ENCODE data around the gene UNG.
"Not testable (repeated sequence)": the region's sequence is repeated elsewhere in the genome, so short reads cannot be mapped to it uniquely, and the experiment has no call there.

UNG gene

DNA sequence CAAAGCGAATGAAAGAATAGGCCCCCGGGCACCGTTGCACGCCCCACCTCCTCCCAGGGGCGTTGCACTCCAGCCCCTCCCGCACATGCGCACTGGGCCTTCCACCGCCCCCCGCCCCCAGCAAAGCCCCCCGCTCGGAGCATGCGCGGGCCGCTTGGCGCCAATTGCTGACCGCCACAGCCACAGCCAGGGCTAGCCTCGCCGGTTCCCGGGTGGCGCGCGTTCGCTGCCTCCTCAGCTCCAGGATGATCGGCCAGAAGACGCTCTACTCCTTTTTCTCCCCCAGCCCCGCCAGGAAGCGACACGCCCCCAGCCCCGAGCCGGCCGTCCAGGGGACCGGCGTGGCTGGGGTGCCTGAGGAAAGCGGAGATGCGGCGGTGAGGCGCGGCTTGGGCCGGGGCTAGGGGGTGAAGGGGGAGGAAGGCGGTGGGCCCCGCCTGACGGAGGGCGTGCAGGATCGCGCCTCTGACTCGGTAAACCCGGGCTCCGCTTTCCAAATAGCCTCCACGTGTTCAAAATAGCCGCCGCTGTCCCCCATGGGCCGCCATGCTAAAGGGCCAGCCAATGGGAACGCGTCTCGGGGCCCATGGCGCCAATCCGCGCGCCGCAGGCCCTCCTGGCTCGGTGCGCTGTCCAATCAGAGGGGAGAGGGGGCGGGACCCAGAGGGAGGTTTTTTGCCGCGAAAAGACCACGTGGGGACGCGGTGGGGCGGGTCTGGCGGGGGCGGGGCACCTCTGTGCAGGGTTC, at the start of gene UNG:
TSS of gene UNG (plus strand) at position 163 of the 748 bp plus-strand sequence. CDS start at position 246, 83 bp downstream.
- peak; percentile 95 for DNase-seq (ENCODE audit: low spot score)

DNA sequence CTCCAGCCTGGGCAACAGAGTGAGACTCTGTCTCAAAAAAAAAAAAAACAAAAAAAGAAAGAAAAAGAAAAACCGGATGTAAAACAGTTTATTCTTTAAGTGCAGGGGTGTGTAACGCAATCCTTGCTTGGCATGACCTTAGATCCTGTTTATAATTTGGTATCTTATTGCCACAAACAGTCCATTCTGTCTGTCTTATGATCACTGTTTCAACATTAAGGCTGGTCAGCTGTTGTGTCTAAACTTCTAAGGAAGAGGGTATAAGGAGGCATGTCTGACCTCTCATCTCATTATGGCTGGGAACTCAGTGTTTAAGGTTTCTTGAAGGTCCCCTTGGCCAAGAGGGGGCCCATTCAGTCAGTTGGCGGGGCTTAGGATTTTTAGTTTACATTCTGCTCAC, 48.7 kb upstream of the UNG start:
- not testable (repeated sequence) for DNase-seq (ENCODE audit: low spot score)

DNA sequence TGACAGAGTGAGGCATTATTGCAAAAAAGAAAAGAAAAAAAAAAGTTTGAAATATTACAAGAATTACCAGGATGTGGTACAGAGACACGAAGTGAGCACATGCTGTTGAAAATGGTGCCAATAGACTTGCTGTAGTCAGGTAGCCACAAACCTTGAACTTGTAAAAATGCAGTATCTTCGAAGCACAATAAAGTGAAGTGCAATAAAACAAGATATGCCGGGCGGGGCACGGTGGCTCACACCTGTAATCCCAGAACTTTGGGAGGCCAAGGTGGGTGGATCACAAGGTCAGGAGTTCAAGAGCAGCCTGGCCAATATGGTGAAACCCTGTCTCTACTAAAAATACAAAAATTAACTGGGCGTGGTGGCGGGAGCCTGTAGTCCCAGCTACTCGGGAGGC, 47.6 kb upstream of the UNG start:
- not testable (repeated sequence) for DNase-seq (ENCODE audit: low spot score)

DNA sequence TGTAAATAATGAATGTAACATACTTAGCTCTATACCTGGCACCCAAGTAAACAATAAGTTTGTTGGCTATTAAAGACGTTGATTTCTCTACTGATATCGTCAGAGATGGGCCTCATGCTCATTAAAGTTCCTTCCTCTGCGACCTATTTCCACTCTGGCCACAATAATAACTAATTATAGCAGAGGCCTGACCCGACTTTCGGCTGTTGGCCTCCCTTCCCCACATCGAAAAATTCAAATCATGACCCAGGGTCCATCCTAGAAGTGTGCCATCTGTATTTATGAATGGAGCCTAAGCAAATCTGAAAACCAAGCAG, 45.3 kb upstream of the UNG start:
- no peak for DNase-seq (ENCODE audit: low spot score)

DNA sequence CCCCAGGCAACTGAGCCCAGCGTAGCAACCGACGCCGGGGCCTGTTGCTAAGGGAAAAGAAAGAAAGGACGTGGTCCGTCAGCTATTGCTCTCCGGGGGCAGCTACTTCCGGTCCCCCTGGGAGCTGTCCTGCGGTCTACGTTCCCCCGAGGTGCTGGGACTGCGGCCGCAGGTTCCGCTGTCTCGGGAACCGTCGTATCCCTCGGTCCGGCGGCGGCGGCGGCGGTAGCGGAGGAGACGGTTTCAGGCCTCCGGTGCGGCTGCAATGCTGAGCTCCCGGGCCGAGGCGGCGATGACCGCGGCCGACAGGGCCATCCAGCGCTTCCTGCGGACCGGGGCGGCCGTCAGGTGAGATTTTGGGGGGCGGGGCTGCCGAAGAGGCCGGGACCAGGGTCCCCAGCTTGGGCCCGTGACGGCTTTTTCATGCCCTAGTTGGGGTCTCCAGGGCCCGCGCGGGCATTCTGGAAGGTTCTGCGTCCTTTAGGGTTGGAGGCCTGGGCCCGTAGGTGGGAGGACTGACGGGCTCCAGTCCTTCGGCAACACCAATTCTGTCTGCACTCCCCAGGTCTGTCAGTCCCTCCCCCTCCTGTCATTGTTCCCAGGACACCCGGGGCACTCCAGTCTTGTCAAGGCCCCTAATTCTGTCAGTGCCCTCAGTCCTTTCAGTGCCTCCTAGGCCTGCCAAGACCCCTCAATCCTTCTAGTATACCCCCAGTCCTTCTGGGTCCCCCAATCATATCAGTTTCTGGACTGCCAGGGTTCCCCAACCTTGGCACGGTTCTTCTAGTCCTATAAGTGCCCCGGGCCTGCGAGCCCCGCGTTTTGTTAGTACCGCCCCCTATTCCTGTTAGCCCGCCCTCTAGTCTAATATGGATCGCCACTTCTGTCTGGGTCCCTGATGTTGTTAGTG, 44.7 kb upstream of the UNG start, which contains the start of gene USP30:
TSS of gene USP30 (plus strand) at position 163 of the 910 bp plus-strand sequence. CDS start at position 266, 103 bp downstream.
- peak; percentile 86 for DNase-seq (ENCODE audit: low spot score)

DNA sequence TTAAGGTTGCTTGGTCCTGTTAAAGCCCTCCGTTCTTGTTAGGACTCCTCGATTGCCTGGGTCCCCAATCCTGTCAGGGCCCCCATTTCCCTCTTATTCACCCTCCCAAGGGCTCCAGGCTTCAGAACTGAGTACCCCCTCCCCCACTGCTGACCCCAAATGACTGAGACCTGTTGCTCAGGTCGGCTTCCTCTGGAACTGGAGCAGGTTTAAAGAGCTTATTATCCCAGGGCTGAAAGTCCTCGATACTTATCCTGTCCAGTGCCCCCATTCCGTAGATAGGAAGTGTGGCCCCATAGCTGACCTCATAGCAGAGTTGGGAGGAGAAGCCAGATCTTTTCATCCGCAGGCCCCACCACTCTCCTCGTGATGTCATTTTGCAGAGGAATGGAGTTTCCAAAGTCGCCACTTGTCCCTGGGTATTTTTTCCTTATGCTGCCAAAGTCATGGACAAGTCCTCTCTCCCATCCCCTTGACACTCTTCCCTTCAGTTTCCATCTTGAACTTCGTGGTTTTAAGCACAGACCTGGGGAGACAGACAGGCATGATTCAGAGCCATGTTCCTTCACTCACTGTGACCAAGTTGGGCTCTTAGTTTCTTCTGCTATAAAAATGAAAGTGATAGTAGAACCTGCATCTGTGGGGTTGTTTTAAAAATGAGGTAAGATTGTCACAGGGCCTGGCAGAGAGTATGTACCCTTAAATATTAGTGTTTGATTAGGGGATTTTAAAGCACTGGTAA, 43.8 kb upstream of the UNG start:
- peak; percentile 7 for DNase-seq (ENCODE audit: low spot score)

DNA sequence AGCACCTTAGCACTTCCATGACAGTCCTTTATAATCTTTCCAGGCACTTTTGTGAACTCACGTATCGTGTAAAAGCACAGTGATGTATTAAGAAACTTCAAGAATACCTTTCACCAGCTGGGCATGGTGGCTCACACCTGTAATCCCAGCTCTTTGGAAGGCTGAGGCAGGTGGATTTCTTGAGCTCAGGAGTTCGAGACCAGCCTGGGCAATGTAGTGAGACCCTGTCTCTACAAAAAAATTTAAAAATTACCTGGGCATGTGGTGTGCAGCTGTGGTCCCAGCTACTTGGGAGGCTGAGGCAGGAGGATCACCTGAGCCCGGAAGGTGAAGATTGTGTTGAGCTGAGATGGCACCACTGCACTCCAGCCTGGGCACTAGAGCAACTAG, 43.3 kb upstream of the UNG start:
- DNase-seq (ENCODE audit: low spot score): not testable (repeated sequence)

DNA sequence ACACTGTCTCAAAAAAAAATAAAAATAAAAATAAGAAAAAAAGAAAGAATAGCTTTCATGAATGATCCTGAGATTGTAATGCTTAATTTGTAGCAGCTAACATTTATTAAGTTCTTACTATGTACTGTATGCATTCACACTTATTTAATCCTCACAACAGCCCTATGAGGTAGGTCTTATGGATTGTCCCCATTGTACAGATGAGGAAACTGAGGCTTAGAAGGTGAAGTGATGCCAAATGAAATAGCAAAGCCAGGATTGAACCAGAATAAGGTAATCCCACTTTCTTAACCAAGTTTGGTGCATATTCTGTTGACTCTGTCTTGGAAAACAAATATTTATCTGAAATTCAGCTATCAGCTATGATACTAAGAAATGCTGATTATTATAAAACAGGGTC, 42.9 kb upstream of the UNG start:
- DNase-seq (ENCODE audit: low spot score): no peak

DNA sequence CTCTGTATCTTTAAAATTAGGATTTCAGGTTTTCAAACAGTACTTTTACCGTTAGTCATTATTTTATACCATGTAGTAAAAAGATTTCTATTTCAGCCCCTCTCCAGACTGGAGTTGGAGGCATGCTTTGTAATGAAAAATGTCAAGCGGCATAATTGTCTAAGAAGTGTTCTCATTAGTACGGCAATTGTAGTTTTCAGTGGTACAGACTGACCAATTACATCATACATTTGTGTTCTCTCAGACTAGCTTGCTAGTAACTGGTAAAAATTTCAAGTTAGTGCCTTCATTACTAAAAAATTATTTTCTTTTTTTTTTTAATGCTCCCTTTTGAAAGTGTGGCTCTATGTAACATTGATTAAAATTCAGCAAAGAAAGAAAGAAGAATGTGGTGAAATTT, 40.5 kb upstream of the UNG start:
- DNase-seq (ENCODE audit: low spot score): no peak

DNA sequence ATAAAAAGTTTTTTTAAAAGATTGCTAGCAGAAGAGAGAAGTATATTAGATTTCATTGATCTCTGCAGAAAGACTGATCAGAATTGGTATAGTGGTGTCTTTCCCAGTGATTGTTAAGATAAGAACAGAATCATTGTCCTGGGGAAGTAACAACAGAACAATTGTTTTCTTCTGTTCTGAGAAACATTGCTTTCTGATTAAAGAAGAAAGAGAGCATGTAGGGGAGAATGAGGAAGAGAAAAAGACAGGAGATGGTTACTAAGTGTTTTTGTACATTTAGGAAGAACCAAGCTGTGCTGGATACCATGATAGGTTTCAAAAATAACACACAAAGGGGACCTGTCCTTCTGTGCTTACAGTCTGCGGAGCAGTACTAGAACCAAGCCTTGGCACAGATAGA, 40.0 kb upstream of the UNG start:
- no peak for DNase-seq (ENCODE audit: low spot score)

DNA sequence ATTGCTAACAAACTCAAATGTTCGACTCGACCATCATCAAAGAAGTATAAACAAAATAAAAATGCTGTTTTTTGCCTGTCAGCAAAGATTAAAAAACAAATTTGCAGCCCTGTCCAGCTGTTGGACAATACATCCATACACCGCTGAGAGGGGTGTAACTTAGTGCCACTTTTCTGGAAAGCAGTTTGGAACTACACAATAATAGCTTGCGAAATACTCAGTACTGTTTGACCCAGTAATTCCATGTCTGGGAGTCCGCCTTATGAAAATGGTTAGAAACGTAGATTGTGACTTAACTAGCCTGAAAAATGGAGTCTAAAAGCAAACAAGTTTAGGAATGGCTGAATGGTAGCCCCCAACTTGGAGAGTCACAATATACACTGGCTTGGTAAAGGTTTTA, 38.6 kb upstream of the UNG start:
- DNase-seq (ENCODE audit: low spot score): no peak

DNA sequence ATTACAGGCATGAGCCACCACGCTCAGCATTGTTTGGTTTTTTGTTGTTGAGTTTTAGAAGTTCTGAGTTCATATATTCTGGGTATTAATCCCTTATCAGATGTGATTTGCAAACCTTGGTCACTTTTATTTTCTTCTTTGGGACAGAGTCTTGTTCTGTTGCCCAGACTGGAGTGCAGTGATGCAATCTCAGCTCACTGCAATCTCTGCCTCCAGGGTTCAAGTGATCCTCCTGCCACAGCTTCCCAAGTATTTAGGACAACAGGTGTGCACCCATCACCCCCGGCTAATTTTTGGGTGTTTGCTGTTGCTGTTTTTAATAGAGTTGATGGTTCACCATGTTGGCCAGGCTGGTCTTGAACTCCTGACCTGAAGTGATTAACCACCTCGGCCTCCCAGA, 33.3 kb upstream of the UNG start:
- DNase-seq (ENCODE audit: low spot score): no peak

DNA sequence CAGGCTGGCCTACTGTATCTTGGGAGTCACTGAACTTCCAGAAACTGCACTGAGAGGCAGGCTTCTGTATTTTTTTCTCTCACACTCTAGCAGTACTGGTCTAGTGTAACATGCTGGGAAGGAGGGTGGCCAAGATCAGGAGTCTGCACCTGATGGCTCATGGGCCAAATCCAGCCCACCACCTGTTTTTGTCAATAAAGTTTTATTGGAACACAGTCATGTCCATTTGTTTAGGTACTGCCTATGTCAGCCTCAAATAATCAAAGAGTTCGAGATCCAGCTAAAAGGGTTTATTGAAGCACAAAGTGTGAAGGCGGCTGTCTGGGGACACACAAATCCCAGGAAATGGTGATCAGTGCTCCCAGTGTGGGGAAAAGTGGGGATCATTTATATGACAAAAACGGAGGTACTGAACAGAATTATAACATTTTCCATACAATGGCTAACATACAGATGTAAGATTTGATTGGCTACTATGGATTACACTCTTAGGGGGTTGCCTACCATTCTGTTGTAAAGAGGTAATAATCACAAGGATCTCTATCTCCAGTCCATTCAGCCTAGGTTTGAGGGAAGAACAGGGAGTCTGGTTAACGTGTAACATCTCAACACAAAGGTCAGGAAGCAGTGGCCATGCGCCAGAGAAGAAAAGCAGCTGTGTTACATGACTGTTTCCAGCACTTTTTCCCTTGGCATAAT, 32.1 kb upstream of the UNG start:
- DNase-seq (ENCODE audit: low spot score): no peak

DNA sequence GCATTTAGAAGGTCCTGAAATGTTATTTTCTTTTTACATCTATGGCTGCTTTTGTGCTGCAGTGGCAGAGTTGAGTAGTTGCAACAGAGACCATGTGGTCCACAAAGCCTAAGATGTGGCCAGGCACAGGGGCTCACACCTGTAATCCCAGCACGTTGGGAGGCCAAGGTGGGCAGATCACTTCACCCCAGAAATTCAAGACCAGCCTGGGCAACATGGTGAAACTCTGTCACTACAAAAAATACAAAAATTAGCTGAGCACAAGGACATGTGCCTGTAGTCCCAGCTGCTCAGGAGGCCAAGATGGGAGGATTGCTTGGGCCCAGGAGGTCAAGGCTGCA, 31.6 kb upstream of the UNG start:
- no peak for DNase-seq (ENCODE audit: low spot score)

DNA sequence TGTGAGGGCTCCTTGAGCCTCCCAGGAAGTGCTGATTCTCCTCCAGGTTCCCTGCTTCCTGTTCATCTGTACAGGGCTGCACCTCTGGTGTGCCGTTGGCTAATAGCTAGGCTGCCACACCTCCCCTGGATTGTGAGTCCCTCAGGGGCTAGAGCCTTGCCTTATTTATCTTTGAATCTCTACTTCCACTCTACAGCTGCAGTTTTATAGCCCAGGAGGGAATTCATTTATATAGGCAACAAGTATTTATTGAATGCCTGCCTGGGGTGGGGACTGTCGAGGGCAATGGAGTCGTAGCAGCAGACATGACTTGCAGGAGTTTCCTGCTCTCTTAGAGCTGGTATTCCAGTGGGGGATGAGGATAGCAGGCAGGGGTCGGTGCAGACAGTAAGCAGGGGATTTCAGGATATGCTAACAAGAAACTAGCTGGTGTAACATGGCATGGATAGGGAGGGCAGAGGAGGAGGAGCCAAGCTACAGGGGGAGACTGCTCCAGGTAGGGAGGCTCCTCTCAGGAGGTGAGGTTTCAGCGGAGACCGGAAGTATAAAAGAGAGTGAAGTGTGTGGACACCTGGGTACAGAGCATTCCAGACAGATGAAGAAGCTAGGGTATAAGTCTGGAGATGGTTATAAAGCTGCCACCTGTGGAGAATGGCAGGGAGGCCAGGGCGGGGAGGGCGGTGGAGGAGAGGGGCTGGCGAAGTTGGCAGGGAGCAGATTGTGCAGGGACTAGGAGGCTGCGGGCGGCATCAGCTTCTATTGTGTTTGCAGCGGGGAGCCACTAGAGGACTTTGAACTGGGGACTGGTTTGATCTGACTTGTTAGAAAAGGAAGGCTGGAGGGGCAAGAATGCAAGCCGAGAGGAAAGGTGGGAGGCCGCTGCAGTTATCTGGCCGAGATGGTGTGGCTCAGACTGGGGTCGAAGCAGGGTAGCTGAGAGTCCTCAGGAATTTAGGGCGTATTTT, 27.8 kb upstream of the UNG start:
- DNase-seq (ENCODE audit: low spot score): no peak

DNA sequence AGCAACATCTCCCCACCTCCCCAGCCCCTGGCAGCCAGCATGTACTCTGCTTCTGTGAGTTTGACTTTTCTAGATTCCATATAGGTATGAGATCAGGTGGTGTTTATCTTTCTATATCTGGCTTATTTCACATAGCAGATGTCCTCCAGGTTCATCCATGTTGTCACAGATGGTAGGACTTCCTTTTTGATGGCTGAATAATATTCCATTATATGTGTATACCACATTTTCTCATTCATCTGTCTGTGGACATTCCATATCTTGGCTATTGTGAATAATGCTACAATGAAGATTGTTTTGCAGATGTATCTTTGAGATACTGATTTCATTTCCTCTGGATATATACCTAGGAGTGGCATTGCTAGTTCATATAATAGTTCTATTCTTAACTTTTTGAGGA, 22.5 kb upstream of the UNG start:
- no peak for DNase-seq (ENCODE audit: low spot score)

DNA sequence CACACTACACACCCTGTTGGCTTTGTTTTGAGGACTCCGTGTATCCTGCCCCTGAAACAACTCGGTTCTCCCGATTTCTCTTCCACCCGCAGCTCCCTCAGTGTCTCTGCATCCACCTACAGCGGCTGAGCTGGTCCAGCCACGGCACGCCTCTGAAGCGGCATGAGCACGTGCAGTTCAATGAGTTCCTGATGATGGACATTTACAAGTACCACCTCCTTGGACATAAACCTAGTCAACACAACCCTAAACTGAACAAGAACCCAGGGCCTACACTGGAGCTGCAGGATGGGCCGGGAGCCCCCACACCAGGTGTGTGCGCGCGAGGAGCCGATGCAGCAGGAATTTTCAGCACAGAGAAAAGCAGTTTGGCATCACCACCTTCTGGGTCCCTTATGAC, 14.6 kb upstream of the UNG start:
- DNase-seq (ENCODE audit: low spot score): no peak

DNA sequence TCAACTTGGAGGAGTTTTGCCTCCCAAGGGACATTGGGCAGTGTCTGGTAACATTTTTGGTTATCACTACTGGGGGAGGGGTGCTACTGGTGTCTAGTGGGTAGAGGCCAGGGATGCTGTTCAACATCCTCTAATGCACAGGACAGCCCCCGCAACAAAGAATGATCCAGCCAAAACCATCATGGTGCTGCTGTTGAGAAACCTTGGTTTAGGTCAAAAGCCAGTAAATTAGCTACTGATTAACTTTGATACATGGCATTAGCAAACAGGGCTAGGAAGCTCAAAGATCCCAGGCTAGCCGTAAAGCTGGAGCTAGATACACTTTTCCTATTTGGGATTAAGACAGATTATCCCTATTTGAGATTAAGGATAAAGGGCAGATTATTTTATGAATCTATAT, 13.0 kb upstream of the UNG start:
- no peak for DNase-seq (ENCODE audit: low spot score)

DNA sequence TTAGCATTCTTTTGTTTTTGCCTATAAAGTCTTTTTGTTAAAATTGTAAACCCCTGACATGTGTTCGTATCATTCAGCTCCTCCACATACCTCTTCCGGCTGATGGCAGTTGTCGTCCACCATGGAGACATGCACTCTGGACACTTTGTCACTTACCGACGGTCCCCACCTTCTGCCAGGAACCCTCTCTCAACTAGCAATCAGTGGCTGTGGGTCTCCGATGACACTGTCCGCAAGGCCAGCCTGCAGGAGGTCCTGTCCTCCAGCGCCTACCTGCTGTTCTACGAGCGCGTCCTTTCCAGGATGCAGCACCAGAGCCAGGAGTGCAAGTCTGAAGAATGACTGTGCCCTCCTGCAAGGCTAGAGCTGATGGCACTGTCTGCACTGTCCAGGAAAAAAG, 11.8 kb upstream of the UNG start:
- no peak for DNase-seq (ENCODE audit: low spot score)

DNA sequence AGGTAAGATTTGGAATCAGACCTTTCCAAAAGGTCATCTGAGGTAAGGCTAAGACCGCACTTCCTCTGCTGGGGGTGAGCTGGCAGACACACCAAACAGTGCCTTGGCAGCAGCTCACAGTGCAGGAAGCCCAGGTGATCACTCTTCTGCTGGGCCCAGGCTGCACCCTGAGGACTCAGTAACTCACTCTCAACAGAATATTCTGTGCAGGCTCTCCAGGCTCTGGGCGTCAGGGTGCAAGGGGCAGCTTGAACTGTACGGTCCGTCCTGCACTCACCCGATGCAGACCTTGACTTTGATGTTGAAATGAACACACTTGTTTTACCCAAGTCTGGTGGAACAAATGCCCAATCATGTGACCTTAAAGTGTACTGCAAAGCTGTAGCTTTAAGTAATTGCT, 10.1 kb upstream of the UNG start:
- DNase-seq (ENCODE audit: low spot score): no peak

DNA sequence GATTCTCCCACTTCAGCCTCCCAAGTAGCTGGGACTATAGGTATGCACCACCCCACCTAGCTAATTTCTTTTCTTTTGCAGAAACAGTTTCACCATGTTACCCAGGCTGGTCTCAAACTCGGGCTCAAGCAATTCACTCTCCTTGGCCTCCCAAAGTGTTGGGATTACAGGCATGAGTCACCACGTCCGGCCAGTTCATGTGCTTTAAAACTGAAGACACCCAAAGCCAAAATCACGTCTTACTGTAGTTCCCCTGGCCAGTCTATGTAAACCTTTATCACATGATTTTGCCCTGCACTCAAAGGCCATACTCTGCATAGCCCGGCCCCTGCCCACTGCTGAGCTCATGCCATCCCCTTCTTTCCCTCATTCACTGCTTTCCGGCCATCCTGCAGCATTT, 8.6 kb upstream of the UNG start:
- no peak for DNase-seq (ENCODE audit: low spot score)
